Endodermal cell (in vitro differentiated cells): Measurements from ENCODE around the gene EML1. TPM values are rescaled to one million over a fixed set of nuclear protein-coding genes. Genes with fewer than 3 reads are reported as not detected.

Source experiments
- DNase-seq: peaks from one replicate; pipeline ENCODE4 v3.0.0-alpha.2; 2017
- H3K27ac ChIP-seq: 2 replicates; pipeline ENCODE4 v1.5.1; 2013; ENCODE audit warnings: mild to moderate bottlenecking, low read depth, low read length, moderate library complexity
- H3K27me3 ChIP-seq: 2 replicates; pipeline ENCODE4 v1.6.1; 2013; ENCODE audit warnings: mild to moderate bottlenecking, low read length, moderate library complexity; ENCODE audit not compliant: insufficient read depth, control insufficient read depth, poor library complexity, severe bottlenecking
- H3K36me3 ChIP-seq: 2 replicates; pipeline ENCODE4 v1.7.0; 2013; ENCODE audit warnings: mild to moderate bottlenecking, low read length, moderate library complexity; ENCODE audit not compliant: control insufficient read depth, insufficient read depth
- H3K4me1 ChIP-seq: one replicate; pipeline ENCODE4 v1.7.0; 2013; ENCODE audit warnings: low read length; ENCODE audit not compliant: control insufficient read depth, insufficient read depth
- H3K4me3 ChIP-seq: 2 replicates; pipeline ENCODE4 v1.5.1; 2013; ENCODE audit warnings: mild to moderate bottlenecking, low read length, moderate library complexity
- H3K9ac ChIP-seq: 2 replicates; pipeline ENCODE4 v1.6.1; 2013; ENCODE audit warnings: mild to moderate bottlenecking, low read length, moderate library complexity; ENCODE audit not compliant: poor library complexity, severe bottlenecking; ENCODE audit errors: extremely low read depth
- H3K9me3 ChIP-seq: 2 replicates; pipeline ENCODE4 v1.6.1; 2013; ENCODE audit warnings: mild to moderate bottlenecking, low read length, moderate library complexity; ENCODE audit not compliant: control insufficient read depth
- H3K27ac Mint-ChIP-seq: 2 replicates; pipeline ENCODE4 v1.8.0; 2020; ENCODE audit warnings: mixed read lengths
- H3K27me3 Mint-ChIP-seq: 2 replicates; pipeline ENCODE4 v1.8.0; 2021; ENCODE audit warnings: mild to moderate bottlenecking, mixed read lengths; ENCODE audit not compliant: insufficient read depth
- H3K36me3 Mint-ChIP-seq: 2 replicates; pipeline ENCODE4 v1.8.0; 2020; ENCODE audit warnings: low read depth, mixed read lengths
- H3K4me1 Mint-ChIP-seq: 2 replicates; pipeline ENCODE4 v1.8.0; 2020; ENCODE audit warnings: mixed read lengths
- H3K4me3 Mint-ChIP-seq: 2 replicates; pipeline ENCODE4 v1.8.0; 2020; ENCODE audit warnings: mild to moderate bottlenecking, moderate library complexity, mixed read lengths
- H3K9me3 Mint-ChIP-seq: 2 replicates; pipeline ENCODE4 v1.8.0; 2020; ENCODE audit warnings: mild to moderate bottlenecking, mixed read lengths
- CTCF ChIP-seq: fragments of 200-600 bp; sonication (generic); conservative IDR thresholded peaks from 2 replicates; pipeline ENCODE4 v1.5.0; 2021; ENCODE audit warnings: antibody characterized with exemption, mild to moderate bottlenecking
- WGBS, 2 experiments: methylation state at CpG; one replicate each; pipeline versions ENCODE4 v1.1.5 to v1.1.7; 2013; ENCODE audit warnings: missing lambda C conversion rate in 2 of 2, mixed read lengths in 1 of 2; ENCODE audit not compliant: insufficient coverage in 1 of 2, insufficient read length in 1 of 2; 5-methylcytosine and 5-hydroxymethylcytosine counted together
- total RNA-seq, 2 donors: library from RNA; stranded (reverse); fragmentation: NEBNext Ultra II Directional in 1 of 2; extraction: Animal tissue kit (Norgen Biotek cat#: 25700) in 1 of 2; gene quantifications; 2 replicates in 1 of 2; 3 replicates in 1 of 2; pipeline ENCODE4 v1.2.1, GENCODE V29; 2021

The EML1 gene
- total RNA-seq, 2 donors from 2014 or later: 25.0 to 31.4 TPM

- peaks cover 11% of the 10 kb centered on the region for H3K27me3 Mint-ChIP-seq
- peaks cover 4% of the 10 kb centered on the region for H3K4me1 Mint-ChIP-seq
- Histone ChIP-seq H3K27ac (no peak overlapping the region), H3K36me3 (peaks cover 20% of the 10 kb centered on the region), H3K27me3 (no peaks in the 10 kb centered on the region), H3K4me1 (peaks cover 4% of the 10 kb centered on the region), H3K9ac (no peak overlapping the region), H3K9me3 (no peaks in the 10 kb centered on the region), H3K4me3 (no peak overlapping the region)
- no peak for DNase-seq
- H3K4me3 Mint-ChIP-seq: no peak overlapping the region
- H3K27ac Mint-ChIP-seq: no peak overlapping the region
- 83 to 95% methylated on average over 6 to 9 of the region's 9 CpGs for WGBS, 2 experiments
- H3K9me3 Mint-ChIP-seq: no peaks in the 10 kb centered on the region
- H3K36me3 Mint-ChIP-seq: peaks cover 12% of the 10 kb centered on the region
- no peak for TF ChIP-seq CTCF
Observed at GRCh38 chr14:99943620-99944019, 150.4 kb downstream of the EML1 start.

- no peak overlapping the region for H3K27ac Mint-ChIP-seq
- Histone ChIP-seq H3K4me3 (no peak overlapping the region), H3K9ac (no peak overlapping the region), H3K36me3 (peaks cover 20% of the 10 kb centered on the region), H3K27me3 (no peaks in the 10 kb centered on the region), H3K27ac (no peak overlapping the region), H3K4me1 (peaks cover 4% of the 10 kb centered on the region), H3K9me3 (no peaks in the 10 kb centered on the region)
- DNase-seq: no peak
- 86 to 89% methylated on average over 5 to 13 of the region's 13 CpGs for WGBS, 2 experiments
- no peak for TF ChIP-seq CTCF
- H3K9me3 Mint-ChIP-seq: no peaks in the 10 kb centered on the region
- peaks cover 11% of the 10 kb centered on the region for H3K27me3 Mint-ChIP-seq
- H3K4me1 Mint-ChIP-seq: peaks cover 6% of the 10 kb centered on the region
- H3K4me3 Mint-ChIP-seq: no peak overlapping the region
- H3K36me3 Mint-ChIP-seq: peaks cover 12% of the 10 kb centered on the region
Observed at GRCh38 chr14:99944241-99944651, 151.0 kb downstream of the EML1 start.

- Mint-ChIP-seq H3K27me3 (peaks cover 14% of the 10 kb centered on the region), H3K4me3 (peak overlapping the region; percentile 37), H3K27ac (no peak overlapping the region), H3K4me1 (peaks cover 7% of the 10 kb centered on the region), H3K9me3 (no peaks in the 10 kb centered on the region), H3K36me3 (peaks cover 4% of the 10 kb centered on the region)
- DNase-seq: no peak
- Histone ChIP-seq H3K27me3 (no peaks in the 10 kb centered on the region), H3K4me3 (no peak overlapping the region), H3K9ac (no peak overlapping the region), H3K36me3 (peaks cover 8% of the 10 kb centered on the region), H3K4me1 (peaks cover 4% of the 10 kb centered on the region), H3K9me3 (no peaks in the 10 kb centered on the region), H3K27ac (no peak overlapping the region)
- no peak for TF ChIP-seq CTCF
- whole genome bisulfite sequencing, 2 experiments: 85 to 91% methylated on average over 12 to 17 of the region's 17 CpGs
Observed at GRCh38 chr14:99945732-99946651, 152.8 kb downstream of the EML1 start.
